ENCODE data around the gene ERC2.

GRCh38 chr3:55826731-55827496, 641.4 kb downstream of the ERC2 start:
- TF ChIP-seq CTCF (IDR thresholded peaks at IDR 0.05; ENCODE audit: low read depth, low read length) (no peak), POLR2A (IDR thresholded peaks at IDR 0.05; ENCODE audit: extremely low read depth, insufficient read length) (no peak)

Data from NB4 (cell line).